IPS-15b (cell line): Measurements from ENCODE around the gene CFAP299.

Source experiments
- H3K27me3 ChIP-seq: one replicate; pipeline ENCODE4 v1.6.1; 2013; ENCODE audit warnings: low read length; ENCODE audit not compliant: control insufficient read depth, insufficient read depth
- H3K36me3 ChIP-seq: one replicate; pipeline ENCODE4 v1.6.1; 2013; ENCODE audit warnings: low read length; ENCODE audit not compliant: control insufficient read depth, insufficient read depth
- H3K4me1 ChIP-seq: one replicate; pipeline ENCODE4 v1.6.1; 2013; ENCODE audit warnings: mild to moderate bottlenecking, low read length; ENCODE audit not compliant: control insufficient read depth, insufficient read depth
- H3K4me3 ChIP-seq: one replicate; pipeline ENCODE4 v1.5.1; 2013; ENCODE audit warnings: low read depth, low read length
- H3K9ac ChIP-seq: one replicate; pipeline ENCODE4 v1.6.1; 2013; ENCODE audit warnings: low read depth, mild to moderate bottlenecking, low read length
- H3K9me3 ChIP-seq: one replicate; pipeline ENCODE4 v1.6.1; 2013; ENCODE audit warnings: mild to moderate bottlenecking, low read length; ENCODE audit not compliant: control insufficient read depth, insufficient read depth

Gene CFAP299

DNA sequence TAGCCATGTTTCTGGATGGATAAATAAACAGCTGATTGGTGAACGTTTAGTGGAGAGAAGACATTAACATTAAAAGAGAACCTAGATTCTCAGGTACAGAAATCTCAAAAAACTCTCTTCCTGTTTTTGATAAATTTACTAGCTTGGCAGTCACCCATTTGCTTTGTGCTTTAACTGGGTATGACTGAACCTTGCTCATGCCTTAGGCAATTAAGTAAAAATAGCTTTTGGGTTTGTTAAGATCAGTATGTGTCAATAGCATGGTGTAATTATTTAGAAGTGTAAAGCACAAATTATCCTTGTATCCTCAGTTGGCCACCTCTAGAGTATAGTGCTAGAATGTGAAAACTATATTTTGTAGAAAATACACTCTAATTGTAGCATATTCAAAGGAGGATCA is 200.0 kb downstream of the CFAP299 start:
- H3K9me3 ChIP-seq, result no peaks in the 10 kb centered on the region
- H3K4me3 ChIP-seq, result no peak overlapping the region
- H3K36me3 ChIP-seq, result no peaks in the 10 kb centered on the region
- H3K9ac ChIP-seq, result no peak overlapping the region
- H3K27me3 ChIP-seq, result no peaks in the 10 kb centered on the region
- H3K4me1 ChIP-seq, result peaks cover 9% of the 10 kb centered on the region

DNA sequence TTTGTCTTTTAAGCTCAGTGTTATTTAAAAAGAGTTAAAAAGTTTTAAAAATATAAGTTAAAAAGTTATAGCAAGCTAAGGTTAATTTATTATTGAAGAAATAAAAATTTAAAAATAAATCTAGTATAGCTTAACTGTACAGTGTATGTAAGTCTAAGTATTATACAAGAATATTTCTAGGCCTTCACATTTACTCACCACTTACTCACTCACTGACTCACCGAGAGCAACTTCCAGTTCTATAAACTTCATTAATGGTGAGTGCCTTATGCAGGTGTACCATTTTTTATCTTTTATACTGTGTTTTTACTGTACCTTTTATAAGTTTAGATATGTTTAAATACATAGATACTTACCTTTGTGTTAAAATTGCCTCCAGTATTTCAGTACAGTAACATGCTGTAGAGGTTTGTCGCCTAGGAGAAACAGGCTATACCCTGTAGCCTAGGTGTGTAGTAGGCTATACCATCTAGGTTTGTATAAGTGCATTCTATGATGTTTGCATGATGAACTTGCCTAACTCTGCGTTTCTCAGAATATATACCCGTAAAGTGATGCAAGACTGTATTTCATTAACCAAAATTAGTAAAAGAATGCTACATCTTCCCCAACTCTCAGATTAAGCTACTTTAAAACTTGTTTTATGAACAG is 202.9 kb downstream of the CFAP299 start:
- Histone ChIP-seq H3K4me3 (no peak overlapping the region), H3K36me3 (no peaks in the 10 kb centered on the region), H3K27me3 (no peaks in the 10 kb centered on the region), H3K4me1 (peaks cover 3% of the 10 kb centered on the region), H3K9me3 (no peaks in the 10 kb centered on the region), H3K9ac (no peak overlapping the region)

DNA sequence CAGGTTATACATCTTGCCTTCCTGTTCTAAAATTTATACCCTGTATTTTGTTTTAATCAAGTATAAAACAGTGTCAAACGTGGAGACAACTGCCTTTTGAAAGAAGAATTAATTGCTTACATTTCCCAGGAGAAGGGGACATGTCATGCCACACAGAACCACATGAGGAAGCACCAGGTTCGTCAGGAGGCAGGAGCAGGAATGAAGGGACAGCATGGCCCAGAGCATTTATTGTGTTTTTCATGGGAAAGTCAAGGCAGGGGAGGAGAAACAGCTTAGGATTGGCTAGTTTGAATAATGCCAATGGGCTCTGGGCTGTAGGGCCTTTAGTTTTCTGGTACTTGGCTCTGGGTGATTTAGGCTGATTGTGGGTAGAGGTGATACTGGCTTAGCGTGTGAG is 203.7 kb downstream of the CFAP299 start:
- Histone ChIP-seq H3K27me3 (no peaks in the 10 kb centered on the region), H3K4me3 (no peak overlapping the region)

DNA sequence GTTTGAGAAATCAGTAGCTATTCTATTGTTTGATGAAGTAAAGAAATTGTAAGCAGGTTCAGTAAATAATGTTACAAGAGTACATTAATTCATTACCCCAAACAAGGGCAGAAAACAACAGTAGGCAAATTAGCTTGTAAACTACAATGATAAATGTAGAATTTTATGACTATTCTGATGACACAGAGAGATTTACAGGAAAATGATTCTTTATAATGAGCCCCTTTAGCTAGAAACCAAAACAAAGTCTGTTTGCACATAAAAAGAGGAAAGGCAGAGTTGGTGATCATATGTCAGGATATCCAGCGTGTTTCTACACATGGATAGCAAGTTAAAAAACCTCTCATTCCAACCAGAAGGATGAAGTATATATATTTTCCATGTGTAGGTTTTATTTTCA is 204.8 kb downstream of the CFAP299 start:
- no peaks in the 10 kb centered on the region for H3K4me1 ChIP-seq
- H3K27me3 ChIP-seq, result no peaks in the 10 kb centered on the region
- H3K36me3 ChIP-seq, result no peaks in the 10 kb centered on the region
- no peak overlapping the region for H3K4me3 ChIP-seq
- H3K9ac ChIP-seq, result no peak overlapping the region
- no peaks in the 10 kb centered on the region for H3K9me3 ChIP-seq

More for the DNA sequence above, 203.7 kb downstream of the CFAP299 start:
- no peaks in the 10 kb centered on the region for H3K9me3 ChIP-seq
- no peak overlapping the region for H3K9ac ChIP-seq
- no peaks in the 10 kb centered on the region for H3K36me3 ChIP-seq
- H3K4me1 ChIP-seq, result no peaks in the 10 kb centered on the region

DNA sequence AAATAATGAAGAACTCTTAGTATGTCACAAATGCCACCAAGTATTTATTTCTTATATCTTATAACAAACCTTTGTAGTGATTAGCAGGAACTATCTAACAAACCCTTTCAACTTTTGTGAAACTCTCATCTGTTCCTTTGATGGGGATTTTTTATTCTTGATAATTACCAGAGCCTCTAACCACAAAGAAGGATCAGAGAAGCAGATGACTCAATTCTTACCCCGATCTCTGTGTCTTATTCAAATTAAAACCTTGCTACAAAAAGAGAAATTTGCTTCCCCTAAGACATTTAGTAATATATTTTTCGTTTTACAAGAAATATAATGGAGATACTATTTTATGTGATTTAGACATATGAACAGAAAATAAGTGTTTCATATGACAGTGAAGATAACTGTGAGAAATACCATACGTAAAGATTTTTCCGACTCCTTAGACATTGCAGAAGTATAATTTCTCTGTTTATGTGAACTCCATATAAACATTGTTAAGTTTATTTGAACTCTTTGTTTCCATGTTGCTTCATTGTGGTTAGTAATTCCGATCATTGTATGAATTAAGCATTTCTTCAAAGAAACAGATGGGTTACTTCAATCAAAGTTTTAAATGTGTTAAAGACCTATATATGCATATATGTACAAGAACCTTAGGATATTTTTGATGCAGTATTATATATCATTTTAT is 205.4 kb downstream of the CFAP299 start:
- Histone ChIP-seq H3K9ac (no peak overlapping the region), H3K4me3 (no peak overlapping the region), H3K27me3 (no peaks in the 10 kb centered on the region), H3K9me3 (no peaks in the 10 kb centered on the region), H3K4me1 (no peaks in the 10 kb centered on the region), H3K36me3 (no peaks in the 10 kb centered on the region)

DNA sequence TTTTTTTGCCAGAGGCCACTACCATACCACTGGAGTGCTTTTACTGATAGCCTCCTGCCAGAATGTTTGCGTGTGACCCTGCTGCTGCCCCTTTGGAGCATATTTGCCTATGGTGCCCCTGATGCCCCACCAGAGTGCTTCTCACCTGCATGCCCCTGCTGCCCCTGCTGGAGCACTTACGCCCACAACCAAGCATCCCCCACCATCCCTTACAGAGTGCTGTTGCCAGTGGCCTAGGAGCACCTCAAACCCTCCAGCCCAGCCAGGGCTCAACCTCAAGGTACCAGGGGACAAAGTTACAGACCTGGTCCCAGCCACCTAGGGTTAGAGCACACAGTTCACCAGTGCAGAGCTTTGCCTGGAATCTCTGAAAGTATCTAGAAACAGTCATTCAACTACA is 207.2 kb downstream of the CFAP299 start:
- H3K9ac ChIP-seq, result no peak overlapping the region
- H3K4me1 ChIP-seq, result no peaks in the 10 kb centered on the region
- no peak overlapping the region for H3K4me3 ChIP-seq
- H3K27me3 ChIP-seq, result no peaks in the 10 kb centered on the region
- no peaks in the 10 kb centered on the region for H3K36me3 ChIP-seq
- H3K9me3 ChIP-seq, result no peaks in the 10 kb centered on the region

DNA sequence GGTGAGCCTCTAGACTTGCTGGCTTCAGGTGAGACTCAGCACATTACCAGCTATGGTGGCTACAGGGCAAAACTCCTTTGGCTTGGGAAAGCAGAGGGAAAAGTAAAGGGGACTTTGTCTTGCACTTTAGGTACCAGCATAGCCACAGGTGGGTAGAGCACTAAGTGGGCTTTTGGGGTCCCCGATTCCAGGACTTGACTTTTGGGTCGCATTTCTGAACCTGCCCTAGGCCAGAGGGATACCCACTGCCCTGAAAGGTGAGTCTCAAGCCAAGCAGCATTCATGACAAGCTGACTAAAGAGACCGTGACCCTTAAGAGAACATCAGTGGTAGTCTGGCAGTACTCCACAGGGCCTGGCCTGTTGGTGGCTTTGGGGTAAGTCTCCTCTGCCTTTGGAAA is 224.8 kb downstream of the CFAP299 start:
- Histone ChIP-seq H3K27me3 (no peaks in the 10 kb centered on the region), H3K4me1 (no peaks in the 10 kb centered on the region), H3K36me3 (no peaks in the 10 kb centered on the region), H3K4me3 (no peak overlapping the region), H3K9ac (no peak overlapping the region), H3K9me3 (no peaks in the 10 kb centered on the region)

DNA sequence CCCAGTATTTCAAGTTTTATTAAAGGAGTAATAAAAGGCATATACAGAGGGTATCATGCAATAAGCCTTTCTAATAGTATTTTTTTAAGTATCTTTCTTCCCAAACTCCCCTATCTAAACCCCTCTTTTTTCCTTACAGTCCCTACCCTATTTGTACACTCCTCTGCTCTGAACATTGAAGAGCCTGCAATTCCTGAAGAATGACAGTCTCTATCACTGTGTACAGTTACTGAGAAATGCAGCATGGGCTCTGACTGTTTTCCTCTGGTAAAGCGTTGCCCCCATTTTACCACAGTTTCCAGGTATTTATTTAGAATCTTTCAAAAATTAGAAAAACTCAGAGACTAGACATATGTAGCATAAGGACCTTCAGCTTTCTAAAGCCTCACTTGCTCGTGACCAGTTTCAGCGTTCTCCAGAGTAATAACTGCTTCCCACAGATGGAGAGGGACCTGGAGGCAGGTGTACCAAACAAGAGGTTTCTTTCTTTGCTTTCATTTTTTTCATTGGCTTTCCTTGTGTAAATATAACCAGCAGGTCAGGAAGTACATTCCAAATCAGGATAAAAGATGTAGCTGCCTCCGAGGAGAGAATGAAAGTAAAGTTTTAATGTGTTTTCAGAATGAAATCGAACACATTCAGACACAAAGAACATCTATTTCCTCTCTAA is 230.8 kb downstream of the CFAP299 start:
- Histone ChIP-seq H3K36me3 (no peaks in the 10 kb centered on the region), H3K4me1 (no peaks in the 10 kb centered on the region), H3K9ac (no peak overlapping the region), H3K9me3 (no peaks in the 10 kb centered on the region), H3K27me3 (no peaks in the 10 kb centered on the region), H3K4me3 (no peak overlapping the region)

DNA sequence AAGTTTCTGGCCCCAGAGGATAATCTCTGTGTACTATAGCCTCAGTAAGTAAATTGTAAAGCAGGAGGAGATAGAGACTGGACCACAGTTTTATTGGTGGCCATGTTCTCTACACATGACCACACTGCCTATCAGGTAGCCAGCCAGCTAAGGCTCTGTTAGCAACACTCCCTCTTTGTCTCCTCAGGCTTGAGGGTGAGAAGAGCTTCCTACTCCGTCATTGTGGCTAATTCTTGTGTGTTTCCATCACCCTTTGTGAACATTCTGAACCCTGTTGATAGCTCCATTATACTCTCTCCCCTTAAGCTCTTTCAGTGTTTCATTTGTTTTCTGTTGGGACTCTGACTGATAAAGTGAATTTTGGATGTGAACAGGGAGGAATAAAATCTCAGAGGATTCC is 233.4 kb downstream of the CFAP299 start:
- no peaks in the 10 kb centered on the region for H3K9me3 ChIP-seq
- H3K4me3 ChIP-seq, result no peak overlapping the region
- no peak overlapping the region for H3K9ac ChIP-seq
- no peaks in the 10 kb centered on the region for H3K27me3 ChIP-seq
- no peaks in the 10 kb centered on the region for H3K36me3 ChIP-seq
- H3K4me1 ChIP-seq, result no peaks in the 10 kb centered on the region

DNA sequence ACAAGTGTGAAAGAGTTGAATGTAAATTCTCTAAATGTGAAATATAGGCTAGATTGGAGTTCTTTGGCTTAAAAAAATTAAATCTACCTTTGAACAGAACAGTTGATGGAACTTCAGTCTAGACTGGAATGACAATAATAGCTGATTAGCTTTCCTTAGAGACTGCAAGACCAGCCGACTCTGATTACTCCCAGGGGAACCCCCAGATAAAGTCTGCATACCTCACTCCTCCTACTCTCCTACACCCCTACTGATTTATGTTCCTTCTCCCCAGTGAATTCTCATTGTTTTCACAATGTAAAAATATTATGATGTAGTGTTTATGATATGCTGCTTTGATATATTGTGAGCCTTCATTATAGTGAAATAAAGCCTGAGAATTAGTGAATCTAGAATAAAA is 241.3 kb downstream of the CFAP299 start:
- H3K9me3 ChIP-seq, result no peaks in the 10 kb centered on the region
- H3K27me3 ChIP-seq, result no peaks in the 10 kb centered on the region
- no peak overlapping the region for H3K4me3 ChIP-seq
- no peak overlapping the region for H3K9ac ChIP-seq
- no peaks in the 10 kb centered on the region for H3K36me3 ChIP-seq
- no peaks in the 10 kb centered on the region for H3K4me1 ChIP-seq

DNA sequence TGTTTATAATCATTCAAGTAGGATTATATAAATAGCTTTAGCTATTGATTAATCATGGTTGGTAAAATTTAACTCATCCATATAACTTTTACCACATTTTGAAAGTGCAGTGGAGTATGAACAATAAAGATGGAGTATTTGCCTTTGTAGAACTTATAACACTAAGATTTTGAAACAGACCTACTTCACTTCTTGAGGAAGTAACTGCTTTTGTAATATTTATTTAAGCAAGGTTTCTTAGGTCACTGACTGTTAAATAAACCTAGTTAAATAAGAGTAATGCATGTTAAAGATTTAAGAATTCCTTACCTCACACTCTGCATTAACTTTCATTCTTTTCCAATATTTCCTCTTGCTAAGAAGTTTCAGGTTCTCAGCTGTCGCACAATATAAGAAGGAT is 242.5 kb downstream of the CFAP299 start:
- Histone ChIP-seq H3K9ac (no peak overlapping the region), H3K4me1 (no peaks in the 10 kb centered on the region), H3K4me3 (no peak overlapping the region), H3K27me3 (no peaks in the 10 kb centered on the region), H3K36me3 (no peaks in the 10 kb centered on the region), H3K9me3 (no peaks in the 10 kb centered on the region)

DNA sequence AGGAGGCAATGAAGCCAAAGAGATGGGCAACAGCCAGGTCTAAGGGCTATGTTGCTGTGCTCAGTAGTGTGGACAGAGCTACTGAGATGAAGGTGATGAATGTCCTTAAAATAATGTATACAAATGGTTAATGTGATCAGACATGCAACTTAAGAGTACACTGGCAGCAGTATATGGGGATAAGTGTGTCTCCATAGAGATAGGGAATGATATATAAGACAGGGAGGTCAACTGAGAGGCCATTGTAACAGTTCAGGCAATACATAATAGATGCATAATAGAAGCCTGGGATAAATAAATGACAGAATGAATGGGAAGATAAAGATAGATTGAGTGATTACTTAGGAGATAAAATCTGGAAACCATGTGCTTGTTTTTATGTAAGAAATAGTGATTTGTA is 250.0 kb downstream of the CFAP299 start:
- H3K9ac ChIP-seq, result no peak overlapping the region
- H3K36me3 ChIP-seq, result no peaks in the 10 kb centered on the region
- no peaks in the 10 kb centered on the region for H3K9me3 ChIP-seq
- no peak overlapping the region for H3K4me3 ChIP-seq
- no peaks in the 10 kb centered on the region for H3K27me3 ChIP-seq
- no peaks in the 10 kb centered on the region for H3K4me1 ChIP-seq
